Esophagus mucosa (tissue), 1 donor: ENCODE data around the gene SPATA32. TPM values are rescaled to one million over a fixed set of nuclear protein-coding genes. Genes with fewer than 3 reads are reported as not detected.
"Not testable (repeated sequence)": the region's sequence is repeated elsewhere in the genome, so short reads cannot be mapped to it uniquely, and the experiment has no call there.

Experiments used
- ATAC-seq: fragments of 200-7000 bp; cut with Tn5 transposase; one replicate; pipeline ENCODE4 v1.9.1; 2020
- total RNA-seq: library from RNA; stranded (reverse); gene quantifications from one replicate; pipeline ENCODE4 v1.2.4, GENCODE V29; 2023
- donor health status: DM: yes; HTN: yes; CAD: no.

Gene SPATA32
- total RNA-seq, 1 donor from 2014 or later, result 0.24 TPM

DNA sequence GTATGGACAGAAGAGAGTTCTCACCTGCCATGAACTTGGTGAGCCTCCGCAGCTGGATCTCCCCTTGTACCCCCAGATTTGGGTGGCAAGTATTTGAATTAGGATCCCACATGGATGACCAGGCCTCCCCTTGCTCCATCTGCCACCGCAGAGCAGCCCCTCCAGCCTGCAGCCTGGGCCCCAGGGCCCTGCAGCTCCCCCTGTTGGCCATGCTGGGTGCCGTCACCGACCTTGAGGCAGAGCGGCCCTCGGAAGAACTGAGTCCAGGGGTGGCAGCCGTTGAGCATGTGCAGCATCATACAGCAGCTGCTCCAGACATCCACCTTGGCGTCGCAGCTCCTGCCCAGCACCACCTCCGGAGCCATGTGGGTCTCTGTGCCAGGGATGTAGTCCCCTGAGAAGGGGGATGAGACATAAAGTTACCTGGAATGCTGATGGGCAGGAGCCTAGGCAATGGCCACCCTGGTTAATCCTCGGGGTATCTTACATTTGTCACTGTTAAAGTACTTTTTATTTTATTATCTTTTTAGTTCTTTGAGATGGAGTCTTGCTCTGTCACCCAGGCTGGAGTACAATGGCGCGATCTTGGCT is 9.0 kb upstream of the SPATA32 start:
- ATAC-seq, result no peak

DNA sequence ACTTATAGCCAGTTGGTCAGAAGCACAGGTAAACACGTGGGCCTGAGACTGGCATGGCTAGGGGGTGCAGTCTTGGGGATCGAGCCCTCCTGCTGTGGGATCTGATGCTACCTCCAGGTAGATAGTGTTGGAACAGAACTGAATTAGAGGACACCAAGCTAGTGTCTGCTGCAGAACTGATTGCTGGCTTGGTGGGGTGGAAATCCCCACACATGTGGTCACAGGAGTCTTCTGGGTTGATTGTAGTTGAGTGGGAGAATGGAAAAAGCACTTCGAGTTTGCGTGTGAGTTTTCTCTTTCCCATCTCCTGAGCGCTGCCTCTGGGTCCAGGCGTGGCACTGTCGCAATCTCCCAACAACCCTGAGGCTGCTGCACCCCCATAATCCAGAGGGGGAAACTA is 8.0 kb upstream of the SPATA32 start:
- no peak for ATAC-seq

- ATAC-seq, result no peak
Observed at GRCh38 chr17:45267436-45268055, 5.7 kb upstream of the SPATA32 start.

DNA sequence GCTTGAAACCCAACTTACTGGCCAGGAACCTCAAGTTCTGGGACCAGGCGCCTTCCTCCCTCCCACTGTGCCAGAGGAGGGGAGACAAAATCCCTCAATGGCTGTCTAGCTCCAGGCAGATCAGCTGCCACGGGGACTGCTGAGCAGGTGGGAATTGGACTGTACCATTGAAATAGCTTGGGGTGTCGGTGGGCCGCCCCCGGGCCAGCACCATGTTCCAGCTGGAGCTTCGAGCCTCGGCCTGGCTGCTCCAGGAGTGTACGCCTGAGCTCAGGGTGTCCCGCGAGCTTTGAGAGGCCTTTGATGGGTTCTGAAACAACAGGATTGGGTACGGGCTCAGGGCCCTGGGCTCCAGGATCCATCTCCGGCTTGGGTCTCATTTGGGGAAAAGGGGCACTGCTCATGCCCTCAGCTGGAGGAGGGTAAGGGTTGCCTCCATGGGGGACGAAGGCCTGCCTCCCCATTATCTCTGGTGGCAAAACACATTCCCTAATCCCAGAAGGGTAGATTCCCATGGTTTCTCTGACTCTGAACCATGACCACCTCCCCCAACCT is 4.6 kb upstream of the SPATA32 start:
- ATAC-seq, result no peak

DNA sequence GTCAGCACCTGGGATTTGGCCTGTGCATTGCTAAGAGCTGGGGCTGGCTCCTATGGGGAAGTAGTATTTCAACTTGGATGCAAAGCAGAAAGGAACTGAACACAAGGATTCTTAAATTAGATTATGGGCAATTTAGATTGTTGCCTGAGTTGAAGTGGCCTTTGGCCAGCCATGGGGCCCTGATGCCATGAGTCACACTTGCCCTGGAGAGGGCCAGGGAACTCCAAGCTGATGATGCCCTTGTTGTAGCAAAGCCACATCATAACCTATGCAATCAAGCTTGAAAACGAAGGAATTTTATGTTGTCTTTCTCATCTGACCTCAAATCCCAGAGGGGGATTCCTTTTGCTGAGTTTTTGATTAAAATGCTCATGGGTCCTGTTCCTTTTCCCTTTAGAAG is 3.9 kb upstream of the SPATA32 start:
- no peak for ATAC-seq

DNA sequence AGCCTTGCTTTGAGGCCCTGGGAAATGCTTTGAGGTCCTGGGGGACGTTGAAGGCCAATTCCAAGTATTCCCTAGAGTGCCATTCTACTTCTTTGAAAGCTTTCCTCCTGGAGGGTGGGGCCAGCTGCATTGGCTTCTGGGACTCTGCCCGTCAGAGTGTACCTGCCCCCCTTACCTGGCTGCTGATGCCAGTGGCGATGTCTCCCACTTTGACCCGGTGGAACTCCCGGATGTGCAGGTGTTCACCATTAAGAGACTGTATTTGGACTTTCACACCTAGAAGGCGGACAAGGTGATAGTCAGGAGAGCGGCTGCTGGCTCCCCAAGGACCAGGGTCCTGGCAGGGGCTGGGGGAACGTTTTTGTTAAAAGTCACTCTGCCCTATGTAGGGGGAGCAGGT is 3.1 kb upstream of the SPATA32 start:
- ATAC-seq, result no peak

GRCh38 chr17:45264430-45264829 is 2.5 kb upstream of the SPATA32 start:
- no peak for ATAC-seq

DNA sequence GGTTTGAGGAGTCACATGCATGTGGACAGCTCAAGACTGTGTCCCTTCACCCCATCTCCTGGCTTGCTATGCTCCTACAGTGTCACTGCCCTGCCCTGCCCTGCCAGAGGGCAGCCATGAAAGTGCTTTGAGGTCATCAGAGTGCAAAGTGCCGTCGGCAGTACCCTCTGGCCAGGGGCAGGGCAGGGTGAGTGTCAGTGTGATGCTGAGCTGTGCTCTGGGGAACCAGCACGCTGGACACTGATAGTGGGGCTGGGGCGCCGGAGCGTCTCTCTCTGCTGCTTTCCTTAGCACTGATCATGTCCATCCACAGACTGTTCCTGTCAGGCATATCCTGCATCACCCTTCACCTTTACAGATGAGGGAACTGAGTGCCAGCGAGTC is 1.6 kb upstream of the SPATA32 start:
- no peak for ATAC-seq

DNA sequence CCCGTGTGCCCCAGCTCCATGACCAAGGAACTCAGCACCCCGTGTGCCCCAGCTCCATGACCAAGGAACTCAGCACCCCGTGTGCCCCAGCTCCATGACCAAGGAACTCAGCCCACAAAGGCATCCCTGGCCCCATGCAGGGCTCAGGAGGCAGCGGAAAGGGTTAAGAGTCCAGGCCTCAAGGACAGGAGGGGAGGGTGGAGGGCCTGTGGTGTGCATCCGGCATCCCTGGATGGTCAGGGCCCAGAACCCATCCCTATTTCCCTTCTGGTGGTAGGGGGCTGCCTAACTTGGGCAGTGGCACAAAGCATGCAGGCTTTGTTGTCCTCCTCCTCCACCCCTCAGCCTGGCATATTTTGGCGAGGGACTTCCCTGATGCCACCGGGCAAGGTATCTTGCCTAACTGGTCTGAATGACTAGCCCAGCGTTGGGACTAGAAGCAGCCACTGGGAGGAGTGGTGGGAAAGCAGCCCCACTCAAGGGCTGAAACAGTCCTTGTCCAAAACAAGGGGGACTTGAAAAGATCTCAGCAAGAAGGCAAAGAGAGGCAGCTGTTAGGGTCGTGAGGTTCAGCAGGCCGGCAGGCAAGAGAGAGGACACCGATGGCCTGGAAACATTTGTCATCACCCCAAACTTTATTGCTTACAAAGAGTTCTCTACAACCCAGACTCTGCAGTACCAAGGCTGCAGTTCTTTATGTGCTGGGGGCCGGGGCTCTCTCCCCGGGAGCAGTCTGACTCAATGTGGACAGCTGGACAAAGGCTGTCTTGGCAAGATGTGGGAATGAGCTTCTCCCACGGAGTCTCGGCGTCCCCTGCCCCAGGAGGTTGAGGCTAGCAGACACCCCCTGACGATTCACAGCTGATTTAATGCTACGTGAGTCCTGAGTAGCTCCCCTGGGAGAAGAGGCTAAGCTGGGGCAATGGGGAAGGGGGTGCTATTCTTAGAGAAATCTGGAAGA is 902 bp upstream of the SPATA32 start:
- peak; percentile 50 for ATAC-seq

DNA sequence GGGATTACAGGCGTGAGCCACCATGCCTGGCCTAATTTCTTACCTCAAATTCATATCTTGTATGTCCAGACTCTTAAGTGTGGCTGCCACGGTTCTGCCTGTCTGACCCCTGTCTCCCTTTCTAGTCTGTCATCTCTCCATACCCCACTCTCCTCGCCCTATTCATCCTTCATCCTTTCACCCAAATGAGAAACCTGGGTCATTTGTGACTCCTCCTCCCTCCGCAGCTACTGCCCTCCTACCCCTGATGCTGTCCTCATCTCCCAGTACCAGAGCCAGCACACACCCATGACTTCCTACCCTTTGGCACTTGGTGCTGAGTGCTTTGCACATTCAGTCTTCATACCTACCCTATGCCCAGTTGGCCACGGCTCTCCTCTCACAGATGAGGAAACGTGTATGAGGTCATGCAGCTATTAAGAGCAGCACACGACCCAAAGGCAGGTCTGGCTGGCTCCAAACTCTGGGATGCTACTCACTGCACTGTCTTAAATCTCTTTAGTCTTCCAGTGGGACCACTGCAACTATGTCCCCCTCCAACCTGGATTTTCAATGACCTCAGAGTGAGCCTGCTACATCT is 1.6 kb downstream of the SPATA32 start:
- ATAC-seq, result no peak

GRCh38 chr17:45258981-45259380 is 2.9 kb downstream of the SPATA32 start:
- ATAC-seq, result no peak

DNA sequence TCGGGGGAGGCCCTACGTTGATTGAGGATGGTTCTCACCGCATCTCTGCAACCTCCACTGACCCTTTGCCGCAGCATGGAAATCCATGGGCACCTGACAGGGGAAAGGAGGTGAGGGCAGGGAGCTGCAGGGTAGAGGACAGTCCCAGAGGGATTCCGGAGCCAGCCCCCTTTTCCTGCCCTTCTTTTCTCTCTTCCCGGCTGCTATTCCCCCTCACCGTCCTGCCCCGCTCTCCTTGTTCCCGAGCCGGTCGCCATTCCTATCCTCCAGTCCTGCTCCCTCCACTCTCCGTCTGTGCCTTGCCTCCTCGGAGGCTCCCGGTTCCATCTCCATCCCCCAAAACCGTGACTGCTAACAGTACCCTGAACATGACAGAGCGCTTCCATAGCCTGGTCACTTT is 4.8 kb downstream of the SPATA32 start:
- no peak for ATAC-seq

DNA sequence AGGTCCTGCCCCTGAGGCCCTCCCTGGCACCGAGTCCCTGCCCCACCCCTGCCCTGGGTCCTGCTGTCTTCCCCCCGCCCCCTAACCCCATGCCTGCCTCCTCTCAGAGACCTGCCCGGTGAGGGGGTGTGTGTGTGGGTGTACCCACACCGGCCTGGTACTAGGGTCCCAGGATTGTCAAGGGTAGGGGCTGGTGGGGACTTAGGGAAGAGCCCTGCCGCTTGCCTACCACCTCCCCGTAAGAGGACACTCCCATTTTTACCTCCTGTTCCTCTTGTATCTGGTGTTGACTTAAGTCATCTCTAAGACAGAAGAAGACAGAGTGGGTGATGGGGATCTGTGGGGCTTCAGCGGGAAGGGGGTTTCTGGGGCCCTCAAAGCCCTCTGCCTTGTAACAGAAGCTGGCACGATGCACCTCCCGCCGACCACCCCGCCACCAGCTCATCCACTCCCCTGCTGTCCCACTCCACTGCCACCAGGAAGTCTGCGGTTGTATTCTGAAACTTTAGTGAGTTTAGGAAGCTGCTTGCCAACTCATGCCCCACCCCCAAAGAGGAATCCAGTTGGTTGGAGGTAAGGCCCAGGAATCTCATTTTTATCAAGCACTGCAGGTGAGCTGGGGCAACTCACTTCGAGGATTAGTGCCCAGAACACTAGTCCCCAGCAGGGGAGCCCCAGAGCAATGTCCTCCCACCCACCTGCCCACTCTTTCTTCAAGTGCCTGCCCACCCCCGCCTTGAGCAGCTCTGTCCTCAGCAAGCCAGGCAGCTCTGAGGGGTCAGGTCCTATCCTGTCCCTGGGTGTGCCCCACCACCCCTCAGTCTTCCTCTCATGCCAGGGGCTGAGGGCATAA is 5.6 kb downstream of the SPATA32 start:
- no peak for ATAC-seq

DNA sequence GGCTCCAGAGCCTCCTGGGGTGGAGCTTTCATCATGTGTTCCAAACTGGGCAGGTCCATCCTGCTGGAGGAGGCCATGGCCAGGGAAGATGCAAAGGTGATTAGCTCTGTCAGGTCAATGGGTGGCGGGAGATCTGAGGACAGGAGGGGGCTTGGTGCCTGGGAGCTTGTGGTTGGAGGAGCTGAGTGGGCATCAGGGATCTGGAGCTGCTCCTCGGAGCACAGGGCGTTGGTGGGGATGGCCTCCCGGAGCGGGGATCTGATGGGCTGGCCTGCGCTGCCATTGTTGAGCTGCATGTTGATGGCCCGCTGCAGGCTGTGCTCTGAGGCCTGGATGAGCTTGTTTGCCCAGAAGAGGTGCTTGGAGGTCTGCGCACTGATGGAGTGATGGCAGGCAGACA is 6.5 kb downstream of the SPATA32 start:
- ATAC-seq, result no peak

DNA sequence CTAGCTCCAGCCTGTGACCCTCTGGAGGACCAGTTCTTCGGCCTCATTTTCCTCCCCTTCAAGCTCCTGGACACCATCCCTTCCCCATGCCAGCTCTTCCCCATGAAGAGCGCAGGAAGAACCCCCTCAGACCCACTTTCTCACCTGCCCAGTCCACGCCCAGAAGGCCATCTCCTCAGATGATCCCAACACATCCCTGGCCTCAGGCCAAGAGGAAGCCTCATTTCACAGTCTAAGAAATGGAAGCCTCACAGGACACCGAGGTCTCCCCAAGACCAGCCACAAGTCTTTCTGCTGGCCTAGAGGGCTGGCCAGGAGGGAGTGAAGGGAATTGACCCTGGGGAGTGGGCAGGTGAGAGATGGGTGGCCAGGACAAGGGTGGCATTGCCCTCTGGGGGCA is 8.0 kb downstream of the SPATA32 start:
- ATAC-seq, result no peak

GRCh38 chr17:45253237-45253636 is 8.7 kb downstream of the SPATA32 start:
- not testable (repeated sequence) for ATAC-seq

GRCh38 chr17:45251931-45252330 is 10.0 kb downstream of the SPATA32 start:
- ATAC-seq, result no peak

- ATAC-seq, result peak; percentile 79
Observed at GRCh38 chr17:45248132-45248957, 13.5 kb downstream of the SPATA32 start.

DNA sequence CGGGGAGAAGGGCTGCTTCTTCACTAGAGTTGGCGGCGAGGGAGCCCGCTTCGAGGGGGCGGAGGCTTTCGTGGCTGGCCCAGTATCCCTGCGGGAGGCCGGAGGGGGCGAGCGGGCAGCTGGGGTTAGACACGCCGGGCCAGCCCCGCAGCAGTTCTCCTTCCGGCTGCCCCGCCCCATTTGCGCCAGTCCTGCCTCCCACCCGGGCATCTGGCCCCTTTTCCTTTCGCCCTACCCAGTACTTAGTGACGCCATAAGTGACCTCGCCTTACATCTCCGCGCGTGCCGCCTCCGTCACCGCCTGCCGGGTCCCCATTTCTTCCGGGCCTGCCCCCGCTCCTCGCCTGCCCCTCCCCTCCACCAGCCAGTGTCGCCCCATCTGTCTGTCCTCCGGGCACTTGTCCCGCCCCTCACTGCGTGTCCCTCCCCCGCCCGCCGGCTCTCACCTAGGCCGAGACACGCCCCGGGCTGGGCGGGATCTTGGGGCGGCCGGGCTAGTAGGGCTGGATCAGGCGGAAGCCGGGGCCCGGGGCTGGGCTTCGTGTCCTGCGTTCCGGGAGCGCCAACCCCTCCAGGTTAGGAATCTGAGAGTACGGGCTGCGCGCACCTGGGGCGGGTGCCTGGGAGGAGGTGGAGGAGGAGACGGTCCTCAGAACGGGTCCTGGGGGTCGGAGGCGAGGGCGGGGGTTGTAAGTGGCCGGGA is 14.3 kb downstream of the SPATA32 start:
- ATAC-seq, result peak; percentile 93

GRCh38 chr17:45246861-45247428 is 14.9 kb downstream of the SPATA32 start:
- no peak for ATAC-seq
